NCI-H526 treated with DMSO at 0.1 percent for 48 hours (cell line): ENCODE results near the gene RCN2.
"Not testable (repeated sequence)": the region's sequence is repeated elsewhere in the genome, so short reads cannot be mapped to it uniquely, and the experiment has no call there.

Source experiments
- DNase-seq: peaks from one replicate; lab custom pipeline; 2025; lab: John Stamatoyannopoulos, UW

The RCN2 gene

GRCh38 chr15:76931397-76932134 is at the start of gene RCN2:
TSS of gene RCN2 (plus strand) at chr15:76931749. CDS start at chr15:76931842, 93 bp downstream.
- DNase-seq = peak; percentile 87

- no peak for DNase-seq
These were observed 46.3 kb upstream of the RCN2 start for GRCh38 chr15:76885212-76885611.

GRCh38 chr15:76887280-76888141 is 44.0 kb upstream of the RCN2 start:
- DNase-seq = not testable (repeated sequence)

GRCh38 chr15:76892836-76893235 is 38.7 kb upstream of the RCN2 start:
- not testable (repeated sequence) for DNase-seq

GRCh38 chr15:76894174-76894573 is 37.4 kb upstream of the RCN2 start:
- DNase-seq = no peak

GRCh38 chr15:76898102-76898501 is 33.4 kb upstream of the RCN2 start:
- no peak for DNase-seq

GRCh38 chr15:76899176-76899930 is 32.2 kb upstream of the RCN2 start:
- DNase-seq = not testable (repeated sequence)

- not testable (repeated sequence) for DNase-seq
These were observed 31.6 kb upstream of the RCN2 start for GRCh38 chr15:76899931-76900310.

- no peak for DNase-seq
These were observed 29.6 kb upstream of the RCN2 start for GRCh38 chr15:76901965-76902364.

GRCh38 chr15:76903251-76903681 is 28.3 kb upstream of the RCN2 start:
- DNase-seq = peak; percentile 21

- DNase-seq = peak; percentile 47
These were observed 27.0 kb upstream of the RCN2 start for GRCh38 chr15:76904461-76905012.

- DNase-seq = peak; percentile 82
These were observed 26.3 kb upstream of the RCN2 start, which contains the start of gene SCAPER for GRCh38 chr15:76905013-76905839. TSS of gene SCAPER (minus strand) at chr15:76905340. CDS start at chr15:76883817, 21,523 bp downstream.

GRCh38 chr15:76905855-76906254 is 25.7 kb upstream of the RCN2 start:
- no peak for DNase-seq

- DNase-seq = no peak
These were observed 19.1 kb upstream of the RCN2 start for GRCh38 chr15:76912430-76912829.

GRCh38 chr15:76913737-76914136 is 17.8 kb upstream of the RCN2 start:
- DNase-seq = no peak

- no peak for DNase-seq
These were observed 15.2 kb upstream of the RCN2 start for GRCh38 chr15:76916369-76916768.

- no peak for DNase-seq
These were observed 3.3 kb upstream of the RCN2 start for GRCh38 chr15:76928201-76928600.

- no peak for DNase-seq
These were observed 2.4 kb upstream of the RCN2 start for GRCh38 chr15:76929011-76929760.

- DNase-seq = peak; percentile 52
These were observed 635 bp upstream of the RCN2 start for GRCh38 chr15:76930831-76931396.
